Gastrocnemius medialis (tissue), 4 donors: ENCODE measurements around the gene COX5B.

Experiments
- POLR2A ChIP-seq, 2 donors: fragments of 450-650 bp; IDR thresholded peaks; one replicate each; pipeline ENCODE4 v1.6.1; 2017; ENCODE audit warnings: antibody characterized with exemption in 2 of 2, mild to moderate bottlenecking in 2 of 2, moderate library complexity in 2 of 2
- TF ChIP-seq, protein P1 (sequence below), 5 experiments: fragments of 450-650 bp in 3 of 5; fragments of 200-600 bp in 2 of 5; sonication (generic) in 2 of 5; IDR thresholded peaks in 4 of 5; conservative IDR thresholded peaks in 1 of 5; 1 replicate in 4 of 5; 2 replicates in 1 of 5; pipeline ENCODE4 v1.5.1; 2016 to 2019; ENCODE audit warnings: antibody characterized with exemption in 5 of 5, mild to moderate bottlenecking in 3 of 5, moderate library complexity in 3 of 5

GRCh38 chr2:97688062-97688827 is 42.4 kb downstream of the COX5B start:
- TF ChIP-seq, protein P1, sequence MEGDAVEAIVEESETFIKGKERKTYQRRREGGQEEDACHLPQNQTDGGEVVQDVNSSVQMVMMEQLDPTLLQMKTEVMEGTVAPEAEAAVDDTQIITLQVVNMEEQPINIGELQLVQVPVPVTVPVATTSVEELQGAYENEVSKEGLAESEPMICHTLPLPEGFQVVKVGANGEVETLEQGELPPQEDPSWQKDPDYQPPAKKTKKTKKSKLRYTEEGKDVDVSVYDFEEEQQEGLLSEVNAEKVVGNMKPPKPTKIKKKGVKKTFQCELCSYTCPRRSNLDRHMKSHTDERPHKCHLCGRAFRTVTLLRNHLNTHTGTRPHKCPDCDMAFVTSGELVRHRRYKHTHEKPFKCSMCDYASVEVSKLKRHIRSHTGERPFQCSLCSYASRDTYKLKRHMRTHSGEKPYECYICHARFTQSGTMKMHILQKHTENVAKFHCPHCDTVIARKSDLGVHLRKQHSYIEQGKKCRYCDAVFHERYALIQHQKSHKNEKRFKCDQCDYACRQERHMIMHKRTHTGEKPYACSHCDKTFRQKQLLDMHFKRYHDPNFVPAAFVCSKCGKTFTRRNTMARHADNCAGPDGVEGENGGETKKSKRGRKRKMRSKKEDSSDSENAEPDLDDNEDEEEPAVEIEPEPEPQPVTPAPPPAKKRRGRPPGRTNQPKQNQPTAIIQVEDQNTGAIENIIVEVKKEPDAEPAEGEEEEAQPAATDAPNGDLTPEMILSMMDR (IDR thresholded peaks at IDR 0.05 in 4 of 5, conservative IDR thresholded peaks at IDR 0.05 in 1 of 5): no peak
- no peak for TF ChIP-seq POLR2A (IDR thresholded peaks at IDR 0.05)
